H9 (cell line): ENCODE results near the gene LST1. TPM values are rescaled to one million over a fixed set of nuclear protein-coding genes. Genes with fewer than 3 reads are reported as not detected.

ENCODE experiments used
- DNase-seq: peaks from one replicate; pipeline ENCODE4 v3.0.0-alpha.2; 2017
- H2AFZ ChIP-seq: one replicate; pipeline ENCODE4 v1.6.1; 2013; ENCODE audit warnings: mild to moderate bottlenecking, low read length, control low read depth, moderate library complexity
- H2AK5ac ChIP-seq: 2 replicates; pipeline ENCODE4 v1.6.1; 2013; ENCODE audit warnings: low read length, control low read depth, mixed read lengths; ENCODE audit not compliant: insufficient read length
- H2BK120ac ChIP-seq: one replicate; pipeline ENCODE4 v1.6.1; 2013; ENCODE audit warnings: low read depth, mild to moderate bottlenecking, low read length, control low read depth, inconsistent platforms; ENCODE audit not compliant: poor library complexity, severe bottlenecking
- H2BK12ac ChIP-seq: 2 replicates; pipeline ENCODE4 v1.6.1; 2013; ENCODE audit warnings: low read length, control low read depth, mixed read lengths, low read depth; ENCODE audit not compliant: insufficient read length
- H2BK15ac ChIP-seq: 2 replicates; pipeline ENCODE4 v1.6.1; 2013; ENCODE audit warnings: low read depth, low read length, control low read depth
- H2BK20ac ChIP-seq: one replicate; pipeline ENCODE4 v1.6.1; 2013; ENCODE audit warnings: low read depth, mild to moderate bottlenecking, low read length, control low read depth, inconsistent platforms; ENCODE audit not compliant: poor library complexity, severe bottlenecking
- H2BK5ac ChIP-seq: 2 replicates; pipeline ENCODE4 v1.6.1; 2013; ENCODE audit warnings: low read length, control low read depth, mixed read lengths; ENCODE audit not compliant: insufficient read length
- H3K14ac ChIP-seq: 2 replicates; pipeline ENCODE4 v1.6.1; 2013; ENCODE audit warnings: low read length, control low read depth; ENCODE audit not compliant: insufficient read depth
- H3K18ac ChIP-seq: 2 replicates; pipeline ENCODE4 v1.6.1; 2013; ENCODE audit warnings: low read depth, mild to moderate bottlenecking, mixed read lengths, low read length, control low read depth; ENCODE audit not compliant: insufficient read length
- H3K23ac ChIP-seq: 2 replicates; pipeline ENCODE4 v1.6.1; 2013; ENCODE audit warnings: low read length, control low read depth, mixed read lengths, low read depth; ENCODE audit not compliant: insufficient read length
- H3K23me2 ChIP-seq: 2 replicates; pipeline ENCODE4 v1.6.1; 2013; ENCODE audit warnings: low read depth, mild to moderate bottlenecking, mixed read lengths, low read length, control low read depth; ENCODE audit not compliant: insufficient read length, poor library complexity, severe bottlenecking
- H3K27ac ChIP-seq: 2 replicates; pipeline ENCODE4 v1.5.1; 2013; ENCODE audit warnings: low read length, control low read depth, mixed read lengths, low read depth; ENCODE audit not compliant: insufficient read length
- H3K27me3 ChIP-seq: 2 replicates; pipeline ENCODE4 v1.6.1; 2013; ENCODE audit warnings: low read length, control low read depth, inconsistent platforms; ENCODE audit not compliant: insufficient read depth
- H3K4ac ChIP-seq: 2 replicates; pipeline ENCODE4 v1.6.1; 2013; ENCODE audit warnings: low read depth, mild to moderate bottlenecking, control low read depth, inconsistent platforms, low read length, moderate library complexity
- H3K4me1 ChIP-seq: 2 replicates; pipeline ENCODE4 v1.6.1; 2013; ENCODE audit warnings: low read length, control low read depth, inconsistent platforms; ENCODE audit not compliant: insufficient read depth
- H3K4me2 ChIP-seq: 2 replicates; pipeline ENCODE4 v1.6.1; 2013; ENCODE audit warnings: low read length, control low read depth, mixed read lengths; ENCODE audit not compliant: insufficient read length, insufficient read depth
- H3K56ac ChIP-seq: 2 replicates; pipeline ENCODE4 v1.6.1; 2013; ENCODE audit warnings: low read depth, mild to moderate bottlenecking, mixed read lengths, low read length, control low read depth; ENCODE audit not compliant: insufficient read length
- H3K79me1 ChIP-seq: 2 replicates; pipeline ENCODE4 v1.6.1; 2013; ENCODE audit warnings: low read depth, mild to moderate bottlenecking, moderate library complexity, low read length, control low read depth, inconsistent platforms; ENCODE audit not compliant: insufficient read depth, poor library complexity, severe bottlenecking
- H3K79me2 ChIP-seq: 2 replicates; pipeline ENCODE4 v1.6.1; 2013; ENCODE audit warnings: low read length, control low read depth, inconsistent platforms; ENCODE audit not compliant: insufficient read depth
- H3K9ac ChIP-seq: 2 replicates; pipeline ENCODE4 v1.6.1; 2013; ENCODE audit warnings: low read length, control low read depth, mixed read lengths; ENCODE audit not compliant: insufficient read length; ENCODE audit errors: extremely low read depth
- H3K9me3 ChIP-seq: one replicate; pipeline ENCODE4 v1.6.1; 2013; ENCODE audit warnings: low read depth, low read length, inconsistent platforms; ENCODE audit not compliant: control insufficient read depth
- H3T11ph ChIP-seq: one replicate; pipeline ENCODE4 v1.6.1; 2013; ENCODE audit warnings: mild to moderate bottlenecking, low read length, control low read depth, inconsistent platforms
- H4K20me1 ChIP-seq: one replicate; pipeline ENCODE4 v1.6.1; 2013; ENCODE audit not compliant: control insufficient read depth, insufficient read length, insufficient read depth
- H4K5ac ChIP-seq: 2 replicates; pipeline ENCODE4 v1.6.1; 2013; ENCODE audit warnings: low read depth, mild to moderate bottlenecking, mixed read lengths, low read length, control low read depth; ENCODE audit not compliant: insufficient read length
- H4K8ac ChIP-seq: replicated peaks from 2 replicates; pipeline ENCODE4 v1.6.1; 2013; ENCODE audit warnings: low read length, control low read depth, mixed read lengths, low read depth; ENCODE audit not compliant: insufficient read length
- H4K91ac ChIP-seq: 2 replicates; pipeline ENCODE4 v1.6.1; 2013; ENCODE audit warnings: low read depth, mild to moderate bottlenecking, moderate library complexity, mixed read lengths, low read length, control low read depth; ENCODE audit not compliant: insufficient read length
- H3K27ac Mint-ChIP-seq, 3 experiments: 2 replicates in 2 of 3; 3 replicates in 1 of 3; pipeline ENCODE4 v1.8.0; 2020 to 2021; ENCODE audit warnings: mixed read lengths in 3 of 3, mild to moderate bottlenecking in 1 of 3, moderate library complexity in 1 of 3
- H3K27me3 Mint-ChIP-seq: 2 replicates; pipeline ENCODE4 v1.8.0; 2021; ENCODE audit warnings: low read depth, mild to moderate bottlenecking, moderate library complexity, mixed read lengths
- H3K36me3 Mint-ChIP-seq, 3 experiments: 2 replicates in 2 of 3; 3 replicates in 1 of 3; pipeline ENCODE4 v1.8.0; 2020 to 2021; ENCODE audit warnings: low read depth in 3 of 3, mixed read lengths in 3 of 3; ENCODE audit not compliant: insufficient read depth in 1 of 3
- H3K4me1 Mint-ChIP-seq, 2 experiments: 2 replicates each; pipeline ENCODE4 v1.8.0; 2020; ENCODE audit warnings: mixed read lengths in 2 of 2
- H3K4me3 Mint-ChIP-seq, 2 experiments: 2 replicates in 1 of 2; 3 replicates in 1 of 2; pipeline ENCODE4 v1.8.0; 2020 to 2021; ENCODE audit warnings: mild to moderate bottlenecking in 2 of 2, mixed read lengths in 2 of 2, moderate library complexity in 1 of 2
- H3K9me3 Mint-ChIP-seq, 2 experiments: 2 replicates in 1 of 2; 3 replicates in 1 of 2; pipeline ENCODE4 v1.8.0; 2020; ENCODE audit warnings: mild to moderate bottlenecking in 2 of 2, mixed read lengths in 2 of 2, moderate library complexity in 1 of 2
- CTCF ChIP-seq: fragments of 200-600 bp; sonication (generic); conservative IDR thresholded peaks from 3 replicates; pipeline ENCODE4 v1.8.0; 2021; ENCODE audit warnings: antibody characterized with exemption, mild to moderate bottlenecking
- WGBS: extraction: QIAGEN DNeasy Blood & Tissue Kit; methylation state at CpG from one replicate; pipeline ENCODE4 v1.1.7; 2013; ENCODE audit warnings: missing lambda C conversion rate, low lambda C conversion rate, mixed read lengths; ENCODE audit not compliant: insufficient read length; ENCODE audit errors: extremely low coverage; 5-methylcytosine and 5-hydroxymethylcytosine counted together
- total RNA-seq: library from RNA; stranded (reverse); gene quantifications from 2 replicates; pipeline ENCODE4 v1.2.1, GENCODE V29; 2021

LST1 gene
- total RNA-seq, 1 experiment from 2014 or later, result not detected

- H3K27me3 Mint-ChIP-seq, result no peaks in the 10 kb centered on the region
- peak within 1 kb of the TSS; percentile 87 for H2BK120ac ChIP-seq
- peak within 1 kb of the TSS; percentile 85 for H4K8ac ChIP-seq
- TF ChIP-seq CTCF, result no peak
- H4K20me1 ChIP-seq, result no peaks in the 10 kb centered on the region
- no peak within 1 kb of the TSS for H3K23ac ChIP-seq
- H3K4me1 Mint-ChIP-seq, result peaks cover 45 to 49% of the 10 kb centered on the region in 2 experiments
- no peaks in the 10 kb centered on the region; a peak in 1 of 5 replicates for H3K9me3 Mint-ChIP-seq
- H3K4ac ChIP-seq, result peak within 1 kb of the TSS; percentile 88; the same call in 1 of the 2 replicates
- no CpG with 5 or more reads among the region's 43 CpGs for WGBS
- H3K56ac ChIP-seq, result peak within 1 kb of the TSS; percentile 80
- H3K9ac ChIP-seq, result peak within 1 kb of the TSS; percentile 100
- H3K4me1 ChIP-seq, result peaks cover 2% of the 10 kb centered on the region; the same call in 1 of the 2 replicates
- H3K79me1 ChIP-seq, result peaks cover 5% of the 10 kb centered on the region
- H4K91ac ChIP-seq, result peak within 1 kb of the TSS; percentile 9
- peak within 1 kb of the TSS; percentile 100 for H2BK5ac ChIP-seq
- H3K27ac ChIP-seq, result peak within 1 kb of the TSS; percentile 96
- peak within 1 kb of the TSS; percentile 99 to 100 (median 100) for H3K27ac Mint-ChIP-seq
- H3K14ac ChIP-seq, result peak within 1 kb of the TSS; percentile 64
- peak within 1 kb of the TSS; percentile 96 for H3K18ac ChIP-seq
- no peak within 1 kb of the TSS for H2AFZ ChIP-seq
- peak within 1 kb of the TSS; percentile 82 for H2BK12ac ChIP-seq
- no peaks in the 10 kb centered on the region for H3K9me3 ChIP-seq
- H3K27me3 ChIP-seq, result no peaks in the 10 kb centered on the region
- peaks cover 39 to 46% (median 46%) of the 10 kb centered on the region in 3 experiments for H3K36me3 Mint-ChIP-seq
- peaks cover 5% of the 10 kb centered on the region for H3K23me2 ChIP-seq
- peak within 1 kb of the TSS; percentile 91 for H3T11ph ChIP-seq
- H3K79me2 ChIP-seq, result peaks cover 31% of the 10 kb centered on the region
- no peak within 1 kb of the TSS for H2BK15ac ChIP-seq
- peak within 1 kb of the TSS; percentile 99 for H4K5ac ChIP-seq
- H2BK20ac ChIP-seq, result no peak within 1 kb of the TSS
- peak; percentile 96 for DNase-seq
- H2AK5ac ChIP-seq, result peak within 1 kb of the TSS; percentile 56
- peak within 1 kb of the TSS; percentile 98 to 99 for H3K4me3 Mint-ChIP-seq
- H3K4me2 ChIP-seq, result peak within 1 kb of the TSS; percentile 59
Observed at GRCh38 chr6:31541658-31542521, 44.2 kb upstream of the LST1 start, which contains the start of gene DDX39B. DDX39B (minus strand) TSS chr6:31542003; CDS start chr6:31540532, 1,471 bp downstream.
